BLaER1 treated with 17β-estradiol and CSF1 and Interleukin-3, amounts not matched to agents 10 nM and 100 nM (cell line): ENCODE results near the gene INSM1.

Experiments used
- H3K27ac ChIP-seq, 11 experiments: shearing (Covaris generic); formaldehyde crosslinking; 2 replicates each; pipeline ENCODE4 v1.8.1; 2022
- H3K27me3 ChIP-seq, 11 experiments: shearing (Covaris generic); formaldehyde crosslinking; 2 replicates each; pipeline ENCODE4 v1.8.1; 2022
- H3K36me3 ChIP-seq, 11 experiments: shearing (Covaris generic); formaldehyde crosslinking; 2 replicates each; pipeline ENCODE4 v1.8.1; 2022
- H3K4me1 ChIP-seq, 10 experiments: shearing (Covaris generic); formaldehyde crosslinking; 2 replicates each; pipeline ENCODE4 v1.8.1; 2022
- H3K4me2 ChIP-seq, 11 experiments: shearing (Covaris generic); formaldehyde crosslinking; 2 replicates each; pipeline ENCODE4 v1.8.1; 2022
- H3K4me3 ChIP-seq, 10 experiments: shearing (Covaris generic); formaldehyde crosslinking; 2 replicates each; pipeline ENCODE4 v1.8.1; 2022
- H3K9ac ChIP-seq, 11 experiments: shearing (Covaris generic); formaldehyde crosslinking; 2 replicates each; pipeline ENCODE4 v1.8.1; 2022
- H3K9me3 ChIP-seq, 11 experiments: shearing (Covaris generic); formaldehyde crosslinking; replicated peaks in 1 of 11; 2 replicates each; pipeline ENCODE4 v1.8.1; 2022
- H4K20me1 ChIP-seq, 11 experiments: shearing (Covaris generic); formaldehyde crosslinking; 2 replicates each; pipeline ENCODE4 v1.8.1; 2022
- Cebpa-rat ChIP-seq, 11 experiments: shearing (Covaris generic); IDR thresholded peaks; 2 replicates each; pipeline ENCODE4 v1.8.1; 2022

INSM1 gene

DNA sequence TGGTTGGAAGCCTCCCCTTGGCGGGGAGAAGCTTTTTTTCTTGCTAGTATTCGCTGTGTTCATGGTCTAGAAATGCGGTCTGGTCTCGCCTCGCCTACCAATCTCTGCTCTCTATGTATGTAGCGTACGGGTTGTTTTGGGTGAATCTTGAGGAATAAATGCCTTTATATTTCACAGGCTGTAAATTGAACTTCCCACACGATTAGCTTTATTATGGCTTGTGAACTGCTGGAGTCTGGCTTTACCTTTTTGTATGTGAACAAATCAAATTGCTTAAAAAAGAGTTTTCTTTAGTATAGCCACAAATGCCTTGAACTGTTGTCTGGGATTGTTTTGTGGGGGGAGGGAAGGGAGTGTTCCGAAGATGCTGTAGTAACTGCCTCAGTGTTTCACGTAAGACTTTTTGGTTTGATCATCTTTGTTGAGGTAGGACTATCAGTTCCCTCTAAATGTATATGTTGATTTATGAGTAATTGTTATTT is 2.2 kb downstream of the INSM1 start:
- peaks cover 99 to 100% (median 100%) of the 10 kb centered on the region in 11 experiments for H3K27me3 ChIP-seq
- peaks cover 14 to 23% (median 21%) of the 10 kb centered on the region in 10 experiments; a peak in 17 of 20 replicates for H3K4me1 ChIP-seq
- no peaks in the 10 kb centered on the region for H3K36me3 ChIP-seq
- TF ChIP-seq Cebpa-rat (IDR thresholded peaks at IDR 0.05), result no peak
- no peak overlapping the region for H3K9ac ChIP-seq
- no peak overlapping the region for H3K27ac ChIP-seq
- no peak overlapping the region; a peak in 2 of 20 replicates for H3K4me3 ChIP-seq
- H3K9me3 ChIP-seq, result peaks cover 0 to 9% (median 6%) of the 10 kb centered on the region in 11 experiments; a peak in 10 of 22 replicates
- H4K20me1 ChIP-seq, result peaks cover 0 to 59% (median 35%) of the 10 kb centered on the region in 11 experiments; a peak in 18 of 22 replicates
- peak overlapping the region in 1 of 11 experiments; percentile 99; a peak in 1 of 22 replicates for H3K4me2 ChIP-seq

DNA sequence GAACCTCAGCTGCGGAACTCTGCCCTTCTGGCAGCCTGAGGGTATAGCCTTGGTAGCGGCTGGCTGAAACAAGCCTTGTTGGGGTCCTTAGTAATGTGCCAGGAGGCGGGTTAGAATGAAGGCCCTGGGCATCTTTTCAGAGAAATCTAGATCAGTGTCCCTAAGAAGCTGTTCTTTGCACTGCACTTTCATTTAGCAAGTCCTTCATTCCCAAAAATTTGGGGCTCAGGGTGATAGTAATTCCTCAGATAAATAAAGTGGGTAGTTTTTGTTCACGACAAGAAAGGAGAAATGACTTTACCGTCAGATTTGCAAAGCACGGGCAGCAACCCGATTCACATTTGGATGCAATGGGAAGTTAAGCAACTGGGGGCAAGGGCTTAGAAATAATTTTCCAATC is 3.2 kb downstream of the INSM1 start:
- no peak overlapping the region for H3K4me2 ChIP-seq
- peaks cover 0 to 52% (median 34%) of the 10 kb centered on the region in 11 experiments; a peak in 18 of 22 replicates for H4K20me1 ChIP-seq
- H3K4me1 ChIP-seq, result peaks cover 14 to 23% (median 21%) of the 10 kb centered on the region in 10 experiments; a peak in 17 of 20 replicates
- TF ChIP-seq Cebpa-rat (IDR thresholded peaks at IDR 0.05), result no peak
- no peak overlapping the region for H3K9ac ChIP-seq
- H3K4me3 ChIP-seq, result no peak overlapping the region
- H3K9me3 ChIP-seq, result peaks cover 0 to 7% (median 6%) of the 10 kb centered on the region in 11 experiments; a peak in 9 of 22 replicates
- no peak overlapping the region for H3K27ac ChIP-seq
- peaks cover 89 to 100% (median 99%) of the 10 kb centered on the region in 11 experiments for H3K27me3 ChIP-seq
- H3K36me3 ChIP-seq, result no peaks in the 10 kb centered on the region

- no peaks in the 10 kb centered on the region for H3K36me3 ChIP-seq
- no peak overlapping the region for H3K4me3 ChIP-seq
- no peak overlapping the region for H3K9ac ChIP-seq
- H3K4me2 ChIP-seq, result no peak overlapping the region
- peaks cover 14 to 23% (median 21%) of the 10 kb centered on the region in 10 experiments; a peak in 17 of 20 replicates for H3K4me1 ChIP-seq
- H3K27me3 ChIP-seq, result peaks cover 83 to 96% (median 93%) of the 10 kb centered on the region in 11 experiments
- H3K9me3 ChIP-seq, result peaks cover 0 to 6% (median 6%) of the 10 kb centered on the region in 11 experiments; a peak in 9 of 22 replicates
- H3K27ac ChIP-seq, result no peak overlapping the region
- no peak for TF ChIP-seq Cebpa-rat (IDR thresholded peaks at IDR 0.05)
- peaks cover 0 to 51% (median 33%) of the 10 kb centered on the region in 11 experiments; a peak in 18 of 22 replicates for H4K20me1 ChIP-seq
Measured at GRCh38 chr20:20371681-20372080, 3.8 kb downstream of the INSM1 start.

DNA sequence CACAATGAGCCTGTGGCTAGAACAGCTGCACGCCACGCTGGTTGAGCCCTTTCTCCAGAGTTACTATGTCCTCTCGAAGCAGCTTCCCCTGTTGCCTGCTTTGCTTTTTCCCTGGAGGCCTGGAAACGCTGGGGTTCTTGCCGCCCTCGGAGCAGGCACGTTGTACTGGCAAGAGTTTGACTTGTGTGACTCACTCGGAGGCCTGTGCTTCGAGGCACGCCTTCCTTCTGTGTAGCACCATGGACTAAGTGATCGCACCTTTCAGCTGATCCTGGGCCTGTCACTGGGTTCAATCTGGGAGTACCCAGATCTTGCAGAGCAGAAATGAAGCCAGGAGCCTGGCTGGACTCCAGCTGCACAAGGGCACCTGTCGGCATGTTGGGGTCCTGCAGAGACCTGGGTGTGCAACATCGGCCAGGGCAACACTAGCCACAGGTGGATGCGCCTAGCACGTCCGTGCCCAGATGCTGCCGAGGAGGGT is 5.2 kb downstream of the INSM1 start:
- H3K36me3 ChIP-seq, result no peaks in the 10 kb centered on the region
- peaks cover 0 to 39% (median 23%) of the 10 kb centered on the region in 11 experiments; a peak in 18 of 22 replicates for H4K20me1 ChIP-seq
- H3K27ac ChIP-seq, result no peak overlapping the region
- H3K4me3 ChIP-seq, result no peak overlapping the region
- peaks cover 69 to 82% (median 79%) of the 10 kb centered on the region in 11 experiments for H3K27me3 ChIP-seq
- H3K4me1 ChIP-seq, result peaks cover 10 to 15% (median 13%) of the 10 kb centered on the region in 10 experiments; a peak in 16 of 20 replicates
- H3K9me3 ChIP-seq, result no peaks in the 10 kb centered on the region
- TF ChIP-seq Cebpa-rat (IDR thresholded peaks at IDR 0.05), result no peak
- no peak overlapping the region for H3K4me2 ChIP-seq
- H3K9ac ChIP-seq, result no peak overlapping the region

- Histone ChIP-seq H3K4me1 (no peaks in the 10 kb centered on the region), H3K27me3 (peaks cover 41 to 55% (median 52%) of the 10 kb centered on the region in 11 experiments), H3K9ac (no peak overlapping the region), H3K4me3 (no peak overlapping the region), H4K20me1 (peaks cover 0 to 15% (median 0%) of the 10 kb centered on the region in 11 experiments; a peak in 9 of 22 replicates), H3K9me3 (peaks cover 9 to 18% (median 13%) of the 10 kb centered on the region in 11 experiments), H3K4me2 (no peak overlapping the region), H3K27ac (no peak overlapping the region), H3K36me3 (no peaks in the 10 kb centered on the region)
- no peak for TF ChIP-seq Cebpa-rat (IDR thresholded peaks at IDR 0.05)
Measured at GRCh38 chr20:20375862-20376261, 8.0 kb downstream of the INSM1 start.

DNA sequence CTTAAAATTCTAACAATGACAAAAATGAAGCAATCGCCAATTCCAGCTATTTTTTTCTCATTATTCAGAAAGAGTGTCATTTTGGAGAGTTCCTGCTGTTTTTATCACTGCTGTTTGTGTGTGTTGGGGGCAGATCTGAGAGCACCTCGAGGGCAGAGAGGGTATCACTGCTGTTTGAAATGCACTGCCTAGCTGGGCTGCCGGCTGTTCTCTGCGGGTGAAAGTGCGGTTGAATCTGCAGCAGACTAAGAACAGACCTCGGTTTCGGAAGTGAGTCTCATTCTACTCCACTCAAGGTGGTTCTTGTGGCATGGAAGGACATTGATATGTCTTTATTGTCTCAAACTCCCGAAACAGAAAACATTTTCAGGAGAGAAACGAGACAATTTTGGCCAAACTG is 18.3 kb downstream of the INSM1 start:
- H3K9me3 ChIP-seq, result peaks cover under 1 to 10% (median 5%) of the 10 kb centered on the region in 11 experiments; a peak in 20 of 22 replicates
- H3K4me2 ChIP-seq, result no peak overlapping the region
- no peak overlapping the region for H3K9ac ChIP-seq
- H3K27ac ChIP-seq, result no peak overlapping the region
- no peak for TF ChIP-seq Cebpa-rat (IDR thresholded peaks at IDR 0.05)
- H3K27me3 ChIP-seq, result no peaks in the 10 kb centered on the region
- H3K4me3 ChIP-seq, result no peak overlapping the region
- peaks cover 0 to 5% (median 0%) of the 10 kb centered on the region in 10 experiments; a peak in 1 of 20 replicates for H3K4me1 ChIP-seq
- 0 out of 22 replicates have a peak, but pooled peaks cover 0 to 5% (median 0%) of the 10 kb centered on the region in 11 experiments for H4K20me1 ChIP-seq
- peaks cover 0 to 9% (median 0%) of the 10 kb centered on the region in 11 experiments; a peak in 3 of 22 replicates for H3K36me3 ChIP-seq

DNA sequence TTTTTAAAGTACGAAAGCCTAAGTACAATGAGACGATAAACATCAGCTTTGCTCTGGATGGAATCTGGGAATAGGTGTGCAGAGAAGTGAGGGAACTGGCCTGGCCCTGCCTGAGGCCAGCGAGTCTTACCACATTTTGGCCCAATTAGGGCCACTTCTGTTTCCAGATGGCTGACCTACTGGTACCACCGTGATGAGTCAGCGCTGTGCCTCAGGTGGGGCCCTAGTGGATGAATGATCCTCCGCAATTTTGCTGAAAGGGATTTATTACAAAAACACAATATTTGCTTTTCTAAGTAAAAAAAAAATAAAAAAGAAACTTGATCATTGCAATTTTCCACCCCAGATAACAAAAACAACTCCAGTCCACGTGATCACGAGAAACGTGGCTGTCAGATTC is 22.5 kb downstream of the INSM1 start:
- H3K4me1 ChIP-seq, result peaks cover 0 to 38% (median 12%) of the 10 kb centered on the region in 10 experiments; a peak in 10 of 20 replicates
- no peak for TF ChIP-seq Cebpa-rat (IDR thresholded peaks at IDR 0.05)
- H4K20me1 ChIP-seq, result 0 out of 22 replicates have a peak, but pooled peaks cover 0 to 5% (median 0%) of the 10 kb centered on the region in 11 experiments
- no peaks in the 10 kb centered on the region for H3K27me3 ChIP-seq
- H3K36me3 ChIP-seq, result peaks cover 0 to 26% (median 5%) of the 10 kb centered on the region in 11 experiments; a peak in 6 of 22 replicates
- H3K4me2 ChIP-seq, result no peak overlapping the region
- no peak overlapping the region for H3K9ac ChIP-seq
- H3K9me3 ChIP-seq, result no peaks in the 10 kb centered on the region
- no peak overlapping the region for H3K4me3 ChIP-seq
- H3K27ac ChIP-seq, result no peak overlapping the region

GRCh38 chr20:20391115-20391514 is 23.2 kb downstream of the INSM1 start:
- H3K4me1 ChIP-seq, result peaks cover 0 to 39% (median 12%) of the 10 kb centered on the region in 10 experiments; a peak in 10 of 20 replicates
- no peak overlapping the region for H3K4me2 ChIP-seq
- H3K4me3 ChIP-seq, result no peak overlapping the region
- H3K9me3 ChIP-seq, result no peaks in the 10 kb centered on the region
- H3K27me3 ChIP-seq, result no peaks in the 10 kb centered on the region
- H4K20me1 ChIP-seq, result 0 out of 22 replicates have a peak, but pooled peaks cover 0 to 5% (median 0%) of the 10 kb centered on the region in 11 experiments
- H3K27ac ChIP-seq, result no peak overlapping the region
- no peak for TF ChIP-seq Cebpa-rat (IDR thresholded peaks at IDR 0.05)
- H3K36me3 ChIP-seq, result peaks cover 0 to 27% (median 5%) of the 10 kb centered on the region in 11 experiments; a peak in 7 of 22 replicates
- H3K9ac ChIP-seq, result no peak overlapping the region

DNA sequence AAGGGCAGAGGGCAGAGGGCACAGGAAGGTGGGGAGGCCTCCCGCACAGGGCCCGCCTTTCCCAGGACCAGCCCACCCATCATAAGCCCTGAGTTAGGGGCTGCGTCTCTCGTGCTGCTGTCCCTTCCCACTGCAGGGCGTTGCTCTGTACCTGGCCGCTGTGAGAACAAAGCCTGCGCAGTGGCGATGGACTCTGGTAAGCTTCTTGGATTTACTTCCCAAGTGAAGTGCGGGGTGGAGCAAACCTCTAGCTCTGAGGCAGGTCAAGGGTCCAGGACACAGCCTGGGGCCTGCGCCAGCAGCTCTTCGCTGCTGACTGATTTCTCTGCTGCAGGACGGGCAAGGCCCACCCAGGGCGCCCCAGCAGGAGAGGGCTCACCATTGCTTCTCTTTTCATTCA is 23.9 kb downstream of the INSM1 start:
- no peaks in the 10 kb centered on the region for H3K9me3 ChIP-seq
- H3K4me1 ChIP-seq, result peaks cover 0 to 39% (median 12%) of the 10 kb centered on the region in 10 experiments; a peak in 10 of 20 replicates
- H4K20me1 ChIP-seq, result 0 out of 22 replicates have a peak, but pooled peaks cover 0 to 5% (median 0%) of the 10 kb centered on the region in 11 experiments
- H3K9ac ChIP-seq, result no peak overlapping the region
- no peak for TF ChIP-seq Cebpa-rat (IDR thresholded peaks at IDR 0.05)
- H3K4me2 ChIP-seq, result 0 out of 22 replicates have a peak overlapping the region, but pooled peaks of 1 of the 11 experiments have one; percentile 62
- H3K27me3 ChIP-seq, result no peaks in the 10 kb centered on the region
- peak overlapping the region in 1 of 11 experiments; percentile 17; a peak in 1 of 22 replicates for H3K27ac ChIP-seq
- H3K4me3 ChIP-seq, result no peak overlapping the region
- H3K36me3 ChIP-seq, result peaks cover 0 to 30% (median 5%) of the 10 kb centered on the region in 11 experiments; a peak in 7 of 22 replicates
